CD14-positive monocyte (primary cell): ENCODE measurements around the gene CPEB3. TPM values are rescaled to one million over a fixed set of nuclear protein-coding genes. Genes with fewer than 3 reads are reported as not detected.

Experiments used
- DNase-seq, 3 donors: peaks; one replicate each; pipeline ENCODE4 v3.0.0-alpha.2; 2011 to 2022
- H2AFZ ChIP-seq: 2 replicates; pipeline ENCODE4 v1.6.0; 2012; ENCODE audit warnings: mild to moderate bottlenecking, low read depth, low read length, inconsistent platforms; ENCODE audit not compliant: insufficient read depth, poor library complexity, severe bottlenecking
- H3K27ac ChIP-seq, 2 donors: 1 replicate in 1 of 2; 2 replicates in 1 of 2; pipeline ENCODE4 v1.5.1; 2012 to 2013; ENCODE audit warnings: low read length in 2 of 2, control low read depth in 1 of 2, inconsistent platforms in 1 of 2, low read depth in 1 of 2, mild to moderate bottlenecking in 1 of 2
- H3K27me3 ChIP-seq, 2 donors: one replicate each; pipeline versions ENCODE4 v1.6.0 to v1.6.1; 2011 to 2013; ENCODE audit warnings: low read length in 2 of 2; ENCODE audit not compliant: control insufficient read depth in 2 of 2, insufficient read depth in 2 of 2
- H3K36me3 ChIP-seq, 2 donors: replicated peaks in 1 of 2; 1 replicate in 1 of 2; 2 replicates in 1 of 2; pipeline versions ENCODE4 v1.5.1 to v1.6.1; 2012 to 2013; ENCODE audit warnings: low read length in 2 of 2, control low read depth in 1 of 2, inconsistent platforms in 1 of 2, mild to moderate bottlenecking in 1 of 2; ENCODE audit not compliant: insufficient read depth in 2 of 2, control insufficient read depth in 1 of 2
- H3K4me1 ChIP-seq, 2 donors: 1 replicate in 1 of 2; 2 replicates in 1 of 2; pipeline versions ENCODE4 v1.5.1 to v1.6.1; 2012 to 2013; ENCODE audit warnings: low read length in 2 of 2, control low read depth in 1 of 2, inconsistent platforms in 1 of 2, mild to moderate bottlenecking in 1 of 2, moderate library complexity in 1 of 2; ENCODE audit not compliant: insufficient read depth in 2 of 2, control insufficient read depth in 1 of 2
- H3K4me2 ChIP-seq: replicated peaks from 2 replicates; pipeline ENCODE3; 2012; ENCODE audit warnings: low read length, moderate library complexity, mild to moderate bottlenecking; ENCODE audit not compliant: poor library complexity, severe bottlenecking; ENCODE audit errors: extremely low read depth
- H3K4me3 ChIP-seq, 3 experiments: fragments of 200-600 bp in 1 of 3; sonication (generic) in 1 of 3; replicated peaks in 1 of 3; 1 replicate in 2 of 3; 2 replicates in 1 of 3; pipeline ENCODE4 v1.5.1; 2011 to 2013; ENCODE audit warnings: low read length in 3 of 3, mild to moderate bottlenecking in 3 of 3, control low read depth in 2 of 3, low read depth in 2 of 3, inconsistent platforms in 1 of 3, moderate library complexity in 1 of 3
- H3K79me2 ChIP-seq: 2 replicates; pipeline ENCODE4 v1.6.0; 2012; ENCODE audit warnings: mild to moderate bottlenecking, control low read depth, inconsistent platforms, low read length, moderate library complexity; ENCODE audit not compliant: insufficient read depth
- H3K9ac ChIP-seq: 2 replicates; pipeline ENCODE4 v1.6.0; 2017; ENCODE audit warnings: low read length, mild to moderate bottlenecking; ENCODE audit not compliant: insufficient read depth, poor library complexity, severe bottlenecking
- H3K9me3 ChIP-seq, 2 donors: replicated peaks in 1 of 2; 1 replicate in 1 of 2; 2 replicates in 1 of 2; pipeline versions ENCODE4 v1.5.1 to v1.6.1; 2012 to 2013; ENCODE audit warnings: low read length in 2 of 2, control low read depth in 1 of 2; ENCODE audit not compliant: control insufficient read depth in 1 of 2, insufficient read depth in 1 of 2
- H4K20me1 ChIP-seq: 2 replicates; pipeline ENCODE4 v1.6.0; 2012; ENCODE audit warnings: mild to moderate bottlenecking, low read length, control low read depth, moderate library complexity; ENCODE audit not compliant: insufficient read depth
- H3K27ac Mint-ChIP-seq, 7 donors: one replicate each; pipeline ENCODE4 v1.8.0; 2020; ENCODE audit warnings: mild to moderate bottlenecking in 7 of 7, mixed read lengths in 7 of 7, moderate library complexity in 6 of 7, inconsistent platforms in 2 of 7
- H3K27me3 Mint-ChIP-seq, 3 donors: one replicate each; pipeline ENCODE4 v1.8.0; 2021 to 2022; ENCODE audit warnings: low read depth in 3 of 3, mild to moderate bottlenecking in 3 of 3, mixed read lengths in 3 of 3, moderate library complexity in 3 of 3, inconsistent platforms in 1 of 3
- H3K36me3 Mint-ChIP-seq, 2 donors: one replicate each; pipeline ENCODE4 v1.8.0; 2020; ENCODE audit warnings: mixed read lengths in 2 of 2, inconsistent platforms in 1 of 2, mild to moderate bottlenecking in 1 of 2
- H3K4me1 Mint-ChIP-seq: one replicate; pipeline ENCODE4 v1.8.0; 2020; ENCODE audit warnings: mild to moderate bottlenecking, mixed read lengths
- H3K4me3 Mint-ChIP-seq, 2 donors: one replicate each; pipeline ENCODE4 v1.8.0; 2020; ENCODE audit warnings: mild to moderate bottlenecking in 2 of 2, mixed read lengths in 2 of 2, moderate library complexity in 1 of 2
- H3K9me3 Mint-ChIP-seq, 7 donors: one replicate each; pipeline ENCODE4 v1.8.0; 2020 to 2022; ENCODE audit warnings: mixed read lengths in 7 of 7, mild to moderate bottlenecking in 6 of 7, moderate library complexity in 6 of 7, inconsistent platforms in 2 of 7
- WGBS: methylation state at CpG from one replicate; pipeline ENCODE4 v1.1.5; 2013; ENCODE audit warnings: missing lambda C conversion rate; ENCODE audit not compliant: insufficient coverage; 5-methylcytosine and 5-hydroxymethylcytosine counted together
- intact Hi-C, 2 donors: fragments of 100-400 bp; cut with micrococcal nuclease; formaldehyde crosslinking; loops; one replicate each; pipeline versions ENCODE4 v1.15.0 to v1.15.1; 2023
- polyA plus RNA-seq, 3 donors: library from polyadenylated mRNA; depleted of rRNA in 1 of 3; unstranded in 2 of 3; stranded (reverse) in 1 of 3; fragments of 300-500 nt in 2 of 3; fragments of >200 nt in 1 of 3; fragmentation: Illumina TruSeq in 2 of 3; gene quantifications; 1 replicate in 2 of 3; 2 replicates in 1 of 3; pipeline ENCODE4 v1.2.3, GENCODE V29; 2012 to 2021
- TF ChIP-seq, protein P1 (sequence below): fragments of 200-600 bp; IDR thresholded peaks from one replicate; pipeline ENCODE4 v1.8.0; 2022; ENCODE audit warnings: antibody characterized with exemption, mild to moderate bottlenecking

The CPEB3 gene
- polyA plus RNA-seq, 3 donors = 1.8 to 2.9 (median 2.1) TPM

DNA sequence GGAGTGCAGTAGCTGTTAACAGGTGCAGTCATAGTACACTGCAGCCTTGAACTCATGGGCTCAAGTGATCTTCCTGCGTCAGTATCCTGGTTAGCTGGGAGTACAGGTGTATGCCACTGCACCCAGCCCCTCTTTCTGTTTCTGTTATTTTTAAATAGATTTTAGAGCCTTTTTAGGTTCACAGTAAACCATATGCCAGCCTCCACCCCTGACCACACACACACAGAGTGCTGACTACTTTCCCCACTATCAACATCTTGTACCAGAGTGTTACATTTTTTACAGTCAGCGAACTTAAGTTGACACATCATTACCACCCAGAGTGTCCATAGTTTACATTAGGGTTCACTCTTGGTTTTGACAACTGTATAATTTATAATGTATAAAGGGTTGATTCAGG lies 32.2 kb upstream of the CPEB3 start:
- peaks cover 5 to 21% of the 10 kb centered on the region in 2 donors for H3K36me3 ChIP-seq
- no peaks in the 10 kb centered on the region for H3K27me3 ChIP-seq
- Mint-ChIP-seq H3K36me3 (peaks cover 33 to 52% of the 10 kb centered on the region in 2 donors), H3K4me1 (peaks cover 4% of the 10 kb centered on the region), H3K4me3 (no peak overlapping the region), H3K9me3 (peaks cover 0 to 2% (median 0%) of the 10 kb centered on the region in 7 donors), H3K27ac (no peak overlapping the region), H3K27me3 (peaks cover 0 to 2% (median 0%) of the 10 kb centered on the region in 3 donors)
- H3K4me2 ChIP-seq = no peak overlapping the region
- intact Hi-C loops = no loop called here
- H3K4me1 ChIP-seq = no peaks in the 10 kb centered on the region
- no CpG with 5 or more reads among the region's 2 CpGs for WGBS
- H4K20me1 ChIP-seq = peaks cover 55% of the 10 kb centered on the region
- H3K9me3 ChIP-seq = no peaks in the 10 kb centered on the region
- no peak overlapping the region for H3K4me3 ChIP-seq
- H2AFZ ChIP-seq = no peak overlapping the region
- no peak overlapping the region for H3K9ac ChIP-seq
- DNase-seq = no peak
- TF ChIP-seq, protein P1, sequence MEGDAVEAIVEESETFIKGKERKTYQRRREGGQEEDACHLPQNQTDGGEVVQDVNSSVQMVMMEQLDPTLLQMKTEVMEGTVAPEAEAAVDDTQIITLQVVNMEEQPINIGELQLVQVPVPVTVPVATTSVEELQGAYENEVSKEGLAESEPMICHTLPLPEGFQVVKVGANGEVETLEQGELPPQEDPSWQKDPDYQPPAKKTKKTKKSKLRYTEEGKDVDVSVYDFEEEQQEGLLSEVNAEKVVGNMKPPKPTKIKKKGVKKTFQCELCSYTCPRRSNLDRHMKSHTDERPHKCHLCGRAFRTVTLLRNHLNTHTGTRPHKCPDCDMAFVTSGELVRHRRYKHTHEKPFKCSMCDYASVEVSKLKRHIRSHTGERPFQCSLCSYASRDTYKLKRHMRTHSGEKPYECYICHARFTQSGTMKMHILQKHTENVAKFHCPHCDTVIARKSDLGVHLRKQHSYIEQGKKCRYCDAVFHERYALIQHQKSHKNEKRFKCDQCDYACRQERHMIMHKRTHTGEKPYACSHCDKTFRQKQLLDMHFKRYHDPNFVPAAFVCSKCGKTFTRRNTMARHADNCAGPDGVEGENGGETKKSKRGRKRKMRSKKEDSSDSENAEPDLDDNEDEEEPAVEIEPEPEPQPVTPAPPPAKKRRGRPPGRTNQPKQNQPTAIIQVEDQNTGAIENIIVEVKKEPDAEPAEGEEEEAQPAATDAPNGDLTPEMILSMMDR = no peak
- no peak overlapping the region for H3K27ac ChIP-seq
- peaks cover 41% of the 10 kb centered on the region for H3K79me2 ChIP-seq

DNA sequence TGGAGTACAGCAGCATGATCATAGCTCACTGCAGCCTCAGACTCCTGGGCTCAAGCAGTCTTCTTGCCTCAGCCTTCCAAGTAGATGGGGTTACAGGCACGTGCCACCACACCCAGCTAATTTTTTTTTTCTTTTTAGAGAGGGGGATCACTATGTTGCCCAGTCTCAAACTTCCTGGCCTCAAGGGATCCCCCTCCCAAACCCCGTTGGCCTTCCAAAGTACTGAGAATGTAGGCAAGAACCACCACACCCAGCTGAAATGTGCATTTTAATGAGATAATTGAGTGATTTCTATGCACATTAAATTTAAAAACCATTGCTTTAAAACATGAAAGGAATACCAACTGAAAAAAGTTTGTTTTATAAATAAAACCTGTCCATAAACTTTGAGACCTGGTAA lies 25.7 kb upstream of the CPEB3 start:
- Mint-ChIP-seq H3K27me3 (no peaks in the 10 kb centered on the region), H3K27ac (no peak overlapping the region), H3K4me1 (peaks cover 1% of the 10 kb centered on the region), H3K36me3 (peaks cover 46 to 62% of the 10 kb centered on the region in 2 donors), H3K4me3 (no peak overlapping the region), H3K9me3 (peaks cover 0 to 2% (median 0%) of the 10 kb centered on the region in 7 donors)
- Histone ChIP-seq H3K79me2 (peaks cover 27% of the 10 kb centered on the region), H3K4me3 (no peak overlapping the region), H3K9ac (no peak overlapping the region), H3K27me3 (no peaks in the 10 kb centered on the region), H3K4me2 (no peak overlapping the region), H3K9me3 (no peaks in the 10 kb centered on the region), H3K4me1 (no peaks in the 10 kb centered on the region), H2AFZ (no peak overlapping the region), H3K27ac (no peak overlapping the region), H4K20me1 (peaks cover 16% of the 10 kb centered on the region), H3K36me3 (peaks cover 29 to 74% of the 10 kb centered on the region in 2 donors)
- intact Hi-C loops = no loop called here
- no CpG with 5 or more reads among the region's 2 CpGs for WGBS
- TF ChIP-seq, protein P1 = no peak
- no peak for DNase-seq
